RWPE1 (cell line): ENCODE data around the gene ALG13.
"Not testable (repeated sequence)": the region's sequence is repeated elsewhere in the genome, so short reads cannot be mapped to it uniquely, and the experiment has no call there.

Experiments
- CTCF ChIA-PET: fragments of 350-600 bp; sonication (Branson Sonifier 250); formaldehyde crosslinking; extraction: SDS; loops from one replicate; lab custom pipeline; 2021; lab: Yijun Ruan, JAX
- POLR2A ChIA-PET: fragments of 400-600 bp; formaldehyde crosslinking; extraction: SDS; loops from one replicate; lab custom pipeline; 2020; ENCODE audit warnings: antibody characterized with exemption; ENCODE audit not compliant: low non-redundant PET; lab: Yijun Ruan, JAX
- DNase-seq: peaks from one replicate; pipeline ENCODE4 v3.0.0; 2012; ENCODE audit warnings: low spot score
- H3K27ac ChIP-seq: fragments of 450-650 bp; 2 replicates; pipeline ENCODE4 v1.5.1; 2017
- TF ChIP-seq, protein P1 (sequence below): fragments of 450-650 bp; conservative IDR thresholded peaks from 2 replicates; pipeline ENCODE4 v1.5.1; 2017; ENCODE audit warnings: low read depth, mild to moderate bottlenecking

ALG13 gene

DNA sequence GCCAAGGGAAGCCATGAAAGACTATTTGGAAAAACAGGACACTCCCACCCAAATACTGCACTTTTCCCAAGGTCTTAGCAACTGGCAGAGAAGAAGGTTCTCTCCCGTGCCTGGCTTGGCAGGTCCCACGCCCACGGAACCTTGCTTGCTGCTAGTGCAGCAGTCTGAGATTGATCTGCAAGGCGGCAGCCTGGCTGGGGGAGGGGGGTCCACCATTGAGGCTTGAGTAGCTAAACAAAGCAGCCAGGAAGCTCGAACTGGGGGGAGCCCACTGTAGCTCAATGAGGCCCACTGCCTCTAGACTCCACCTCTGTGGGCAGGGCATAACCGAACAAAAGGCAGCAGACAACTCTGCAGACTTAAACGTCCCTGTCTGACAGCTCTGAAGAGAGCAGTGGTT is 103.7 kb downstream of the ALG13 start:
- no peak for DNase-seq
- no peak overlapping the region for H3K27ac ChIP-seq
- CTCF ChIA-PET, result no interaction called here
- TF ChIP-seq, protein P1, sequence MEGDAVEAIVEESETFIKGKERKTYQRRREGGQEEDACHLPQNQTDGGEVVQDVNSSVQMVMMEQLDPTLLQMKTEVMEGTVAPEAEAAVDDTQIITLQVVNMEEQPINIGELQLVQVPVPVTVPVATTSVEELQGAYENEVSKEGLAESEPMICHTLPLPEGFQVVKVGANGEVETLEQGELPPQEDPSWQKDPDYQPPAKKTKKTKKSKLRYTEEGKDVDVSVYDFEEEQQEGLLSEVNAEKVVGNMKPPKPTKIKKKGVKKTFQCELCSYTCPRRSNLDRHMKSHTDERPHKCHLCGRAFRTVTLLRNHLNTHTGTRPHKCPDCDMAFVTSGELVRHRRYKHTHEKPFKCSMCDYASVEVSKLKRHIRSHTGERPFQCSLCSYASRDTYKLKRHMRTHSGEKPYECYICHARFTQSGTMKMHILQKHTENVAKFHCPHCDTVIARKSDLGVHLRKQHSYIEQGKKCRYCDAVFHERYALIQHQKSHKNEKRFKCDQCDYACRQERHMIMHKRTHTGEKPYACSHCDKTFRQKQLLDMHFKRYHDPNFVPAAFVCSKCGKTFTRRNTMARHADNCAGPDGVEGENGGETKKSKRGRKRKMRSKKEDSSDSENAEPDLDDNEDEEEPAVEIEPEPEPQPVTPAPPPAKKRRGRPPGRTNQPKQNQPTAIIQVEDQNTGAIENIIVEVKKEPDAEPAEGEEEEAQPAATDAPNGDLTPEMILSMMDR, result no peak
- POLR2A ChIA-PET, result no interaction called here

DNA sequence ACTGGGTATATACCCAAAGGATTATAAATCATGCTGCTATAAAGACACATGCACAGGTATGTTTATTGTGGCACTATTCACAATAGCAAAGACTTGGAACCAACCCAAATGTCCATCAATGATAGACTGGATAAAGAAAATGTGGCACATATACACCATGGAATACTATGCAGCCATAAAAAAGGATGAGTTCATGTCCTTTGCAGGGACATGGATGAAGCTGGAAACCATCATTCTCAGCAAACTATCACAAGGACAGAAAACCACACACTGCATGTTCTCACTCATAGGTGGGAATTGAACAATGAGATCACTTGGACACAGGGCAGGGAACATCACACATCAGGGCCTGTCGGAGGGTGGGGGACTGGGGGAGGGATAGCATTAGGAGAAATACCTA is 109.1 kb downstream of the ALG13 start:
- H3K27ac ChIP-seq, CTCF ChIA-PET, DNase-seq, POLR2A ChIA-PET: not testable (repeated sequence)
